ENCODE measurements around the gene KLHL17.
"Not testable (repeated sequence)": the region's sequence is repeated elsewhere in the genome, so short reads cannot be mapped to it uniquely, and the experiment has no call there.

Gene KLHL17

GRCh38 chr1:943545-944340 lies 16.6 kb upstream of the KLHL17 start:
- Histone ChIP-seq H3K9ac (ENCODE audit: low read length in 2 of 2) (no peak overlapping the region), H3K36me3 (ENCODE audit: control insufficient read depth in 2 of 2, insufficient read depth in 2 of 2, low read length in 2 of 2) (peaks cover 11 to 12% of the 10 kb centered on the region in 2 donors), H3K4me3 (ENCODE audit: low read length in 2 of 2) (peak overlapping the region in 1 of 2 donors; percentile 8), H3K27ac (ENCODE audit: low read length) (no peak overlapping the region), H3K9me3 (ENCODE audit: control insufficient read depth in 2 of 2, low read length in 2 of 2) (no peaks in the 10 kb centered on the region), H3K4me1 (ENCODE audit: control insufficient read depth, insufficient read depth, low read length) (peaks cover 44% of the 10 kb centered on the region), H3K27me3 (ENCODE audit: control insufficient read depth in 1 of 2, insufficient read depth in 2 of 2, low read length in 2 of 2) (peaks cover 20 to 44% of the 10 kb centered on the region in 2 donors)

- no peaks in the 10 kb centered on the region for H3K9me3 ChIP-seq (ENCODE audit: control insufficient read depth in 2 of 2, low read length in 2 of 2)
- peaks cover 17 to 18% of the 10 kb centered on the region in 2 donors for H3K36me3 ChIP-seq (ENCODE audit: control insufficient read depth in 2 of 2, insufficient read depth in 2 of 2, low read length in 2 of 2)
- H3K4me3 ChIP-seq (ENCODE audit: low read length in 2 of 2) = no peak overlapping the region
- no peak overlapping the region for H3K27ac ChIP-seq (ENCODE audit: low read length)
- peaks cover 15 to 35% of the 10 kb centered on the region in 2 donors for H3K27me3 ChIP-seq (ENCODE audit: control insufficient read depth in 1 of 2, insufficient read depth in 2 of 2, low read length in 2 of 2)
- H3K9ac ChIP-seq (ENCODE audit: low read length in 2 of 2) = no peak overlapping the region
- H3K4me1 ChIP-seq (ENCODE audit: control insufficient read depth, insufficient read depth, low read length) = peaks cover 39% of the 10 kb centered on the region
These were observed 15.8 kb upstream of the KLHL17 start for GRCh38 chr1:944341-945325.

GRCh38 chr1:945688-946556 lies 14.5 kb upstream of the KLHL17 start:
- no peak overlapping the region for H3K4me3 ChIP-seq (ENCODE audit: low read length in 2 of 2)
- H3K4me1 ChIP-seq (ENCODE audit: control insufficient read depth, insufficient read depth, low read length) = peaks cover 26% of the 10 kb centered on the region
- no peak overlapping the region for H3K9ac ChIP-seq (ENCODE audit: low read length in 2 of 2)
- H3K27me3 ChIP-seq (ENCODE audit: control insufficient read depth in 1 of 2, insufficient read depth in 2 of 2, low read length in 2 of 2) = peaks cover 8 to 25% of the 10 kb centered on the region in 2 donors
- no peaks in the 10 kb centered on the region for H3K9me3 ChIP-seq (ENCODE audit: control insufficient read depth in 2 of 2, low read length in 2 of 2)
- H3K27ac ChIP-seq (ENCODE audit: low read length) = no peak overlapping the region
- peaks cover 28 to 29% of the 10 kb centered on the region in 2 donors for H3K36me3 ChIP-seq (ENCODE audit: control insufficient read depth in 2 of 2, insufficient read depth in 2 of 2, low read length in 2 of 2)

DNA sequence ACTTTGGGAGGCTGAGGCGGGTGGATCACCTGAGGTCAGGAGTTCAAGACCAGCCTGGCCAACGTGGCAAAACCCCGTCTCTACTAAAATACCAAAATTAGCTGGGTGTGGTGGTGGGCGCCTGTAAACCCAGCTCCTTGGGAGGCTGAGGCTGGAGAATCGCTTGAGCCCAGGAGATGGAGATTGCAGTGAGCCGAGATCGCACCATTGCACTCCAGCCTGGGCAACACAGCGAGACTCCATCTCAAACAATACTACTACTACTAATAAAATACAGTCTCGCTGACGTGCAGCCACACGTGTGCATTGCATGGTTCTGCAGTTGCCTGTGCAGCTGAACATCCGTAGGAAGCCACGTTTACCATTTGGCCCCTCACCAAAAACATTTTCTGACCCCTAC lies 13.6 kb upstream of the KLHL17 start:
- Histone ChIP-seq H3K4me1 (ENCODE audit: control insufficient read depth, insufficient read depth, low read length) (peaks cover 20% of the 10 kb centered on the region), H3K36me3 (ENCODE audit: control insufficient read depth in 2 of 2, insufficient read depth in 2 of 2, low read length in 2 of 2) (peaks cover 33 to 37% of the 10 kb centered on the region in 2 donors), H3K27me3 (ENCODE audit: control insufficient read depth in 1 of 2, insufficient read depth in 2 of 2, low read length in 2 of 2) (peaks cover 6 to 16% of the 10 kb centered on the region in 2 donors)
- not testable (repeated sequence) for H3K9me3 ChIP-seq (ENCODE audit: control insufficient read depth in 2 of 2, low read length in 2 of 2); H3K4me3 ChIP-seq (ENCODE audit: low read length in 2 of 2); H3K9ac ChIP-seq (ENCODE audit: low read length in 2 of 2); H3K27ac ChIP-seq (ENCODE audit: low read length)

DNA sequence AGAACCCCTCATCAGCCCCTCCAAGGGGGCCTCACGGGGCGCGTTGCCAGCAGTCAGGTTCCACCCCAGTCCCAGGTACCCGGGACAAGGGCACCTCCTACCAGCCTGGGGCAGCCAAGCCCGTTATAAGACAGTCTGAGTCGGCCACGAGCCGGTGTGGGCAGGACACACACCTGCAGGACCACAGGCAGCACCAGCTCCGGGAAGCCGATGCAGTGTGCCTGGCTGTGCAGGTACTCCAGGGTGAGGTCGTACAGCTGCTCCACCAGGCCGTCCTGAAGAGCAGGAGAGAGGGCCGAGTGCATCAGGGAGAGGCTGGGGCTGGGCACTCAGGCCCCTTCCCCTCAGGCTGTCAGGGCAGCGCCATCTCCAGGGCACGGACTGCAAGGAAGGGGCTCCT lies 12.4 kb upstream of the KLHL17 start:
- H3K9me3 ChIP-seq (ENCODE audit: control insufficient read depth in 2 of 2, low read length in 2 of 2) = no peaks in the 10 kb centered on the region
- H3K9ac ChIP-seq (ENCODE audit: low read length in 2 of 2) = no peak overlapping the region
- H3K27me3 ChIP-seq (ENCODE audit: control insufficient read depth in 1 of 2, insufficient read depth in 2 of 2, low read length in 2 of 2) = peaks cover 2 to 5% of the 10 kb centered on the region in 2 donors
- no peak overlapping the region for H3K4me3 ChIP-seq (ENCODE audit: low read length in 2 of 2)
- peaks cover 39 to 43% of the 10 kb centered on the region in 2 donors for H3K36me3 ChIP-seq (ENCODE audit: control insufficient read depth in 2 of 2, insufficient read depth in 2 of 2, low read length in 2 of 2)
- no peak overlapping the region for H3K27ac ChIP-seq (ENCODE audit: low read length)
- H3K4me1 ChIP-seq (ENCODE audit: control insufficient read depth, insufficient read depth, low read length) = peaks cover 11% of the 10 kb centered on the region

DNA sequence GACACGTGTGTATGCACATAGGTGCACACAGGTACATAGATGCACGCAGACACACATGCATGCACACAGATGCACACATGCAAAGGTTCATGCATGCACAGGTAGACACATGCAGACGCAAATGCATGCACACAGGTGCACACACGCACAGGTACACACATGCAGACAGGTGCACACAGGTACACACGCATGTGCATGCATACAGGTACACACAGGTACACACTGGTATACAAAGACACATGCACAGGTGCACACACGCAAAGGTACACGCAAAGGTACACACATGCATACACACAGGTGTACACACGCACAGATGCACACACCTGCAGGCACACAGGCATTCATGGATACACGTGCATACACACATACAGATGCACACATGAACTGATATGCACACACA lies 10.1 kb upstream of the KLHL17 start:
- Histone ChIP-seq H3K4me3 (ENCODE audit: low read length in 2 of 2) (no peak overlapping the region), H3K4me1 (ENCODE audit: control insufficient read depth, insufficient read depth, low read length) (peaks cover 4% of the 10 kb centered on the region), H3K27ac (ENCODE audit: low read length) (no peak overlapping the region), H3K36me3 (ENCODE audit: control insufficient read depth in 2 of 2, insufficient read depth in 2 of 2, low read length in 2 of 2) (peaks cover 53 to 61% of the 10 kb centered on the region in 2 donors), H3K9me3 (ENCODE audit: control insufficient read depth in 2 of 2, low read length in 2 of 2) (no peaks in the 10 kb centered on the region), H3K27me3 (ENCODE audit: control insufficient read depth in 1 of 2, insufficient read depth in 2 of 2, low read length in 2 of 2) (no peaks in the 10 kb centered on the region), H3K9ac (ENCODE audit: low read length in 2 of 2) (no peak overlapping the region)

GRCh38 chr1:950881-951280 lies 9.5 kb upstream of the KLHL17 start:
- H3K9me3 ChIP-seq (ENCODE audit: control insufficient read depth in 2 of 2, low read length in 2 of 2) = no peaks in the 10 kb centered on the region
- H3K9ac ChIP-seq (ENCODE audit: low read length in 2 of 2) = no peak overlapping the region
- peaks cover 4% of the 10 kb centered on the region for H3K4me1 ChIP-seq (ENCODE audit: control insufficient read depth, insufficient read depth, low read length)
- H3K27ac ChIP-seq (ENCODE audit: low read length) = no peak overlapping the region
- H3K27me3 ChIP-seq (ENCODE audit: control insufficient read depth in 1 of 2, insufficient read depth in 2 of 2, low read length in 2 of 2) = no peaks in the 10 kb centered on the region
- H3K4me3 ChIP-seq (ENCODE audit: low read length in 2 of 2) = no peak overlapping the region
- peaks cover 59 to 66% of the 10 kb centered on the region in 2 donors for H3K36me3 ChIP-seq (ENCODE audit: control insufficient read depth in 2 of 2, insufficient read depth in 2 of 2, low read length in 2 of 2)

GRCh38 chr1:951364-951763 lies 9.0 kb upstream of the KLHL17 start:
- no peaks in the 10 kb centered on the region for H3K27me3 ChIP-seq (ENCODE audit: control insufficient read depth in 1 of 2, insufficient read depth in 2 of 2, low read length in 2 of 2)
- no peak overlapping the region for H3K9ac ChIP-seq (ENCODE audit: low read length in 2 of 2)
- no peak overlapping the region for H3K4me3 ChIP-seq (ENCODE audit: low read length in 2 of 2)
- H3K9me3 ChIP-seq (ENCODE audit: control insufficient read depth in 2 of 2, low read length in 2 of 2) = no peaks in the 10 kb centered on the region
- H3K36me3 ChIP-seq (ENCODE audit: control insufficient read depth in 2 of 2, insufficient read depth in 2 of 2, low read length in 2 of 2) = peaks cover 60 to 70% of the 10 kb centered on the region in 2 donors
- peaks cover 4% of the 10 kb centered on the region for H3K4me1 ChIP-seq (ENCODE audit: control insufficient read depth, insufficient read depth, low read length)
- no peak overlapping the region for H3K27ac ChIP-seq (ENCODE audit: low read length)

DNA sequence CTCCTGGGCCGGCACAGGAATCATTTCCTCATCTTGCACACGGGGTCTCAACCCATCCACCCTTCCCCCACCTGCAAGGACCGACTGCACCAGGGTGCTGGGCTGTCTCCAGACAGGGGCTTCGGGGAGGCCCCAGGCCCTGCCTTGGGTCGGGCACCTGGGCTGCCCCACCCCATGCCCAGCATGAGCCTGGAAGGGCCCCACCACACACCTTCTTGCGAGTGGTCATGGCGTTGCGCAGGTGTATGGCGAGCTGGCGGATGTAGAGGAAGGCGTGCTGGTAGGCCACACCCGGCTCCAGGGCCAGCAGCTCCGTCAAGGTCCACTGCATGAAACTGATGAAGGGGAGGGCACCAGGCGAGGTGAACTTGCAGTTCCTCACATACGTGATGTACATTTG lies 8.2 kb upstream of the KLHL17 start:
- Histone ChIP-seq H3K9ac (ENCODE audit: low read length in 2 of 2) (no peak overlapping the region), H3K9me3 (ENCODE audit: control insufficient read depth in 2 of 2, low read length in 2 of 2) (no peaks in the 10 kb centered on the region), H3K4me1 (ENCODE audit: control insufficient read depth, insufficient read depth, low read length) (peaks cover 8% of the 10 kb centered on the region), H3K4me3 (ENCODE audit: low read length in 2 of 2) (no peak overlapping the region), H3K36me3 (ENCODE audit: control insufficient read depth in 2 of 2, insufficient read depth in 2 of 2, low read length in 2 of 2) (peaks cover 58 to 72% of the 10 kb centered on the region in 2 donors), H3K27ac (ENCODE audit: low read length) (no peak overlapping the region), H3K27me3 (ENCODE audit: control insufficient read depth in 1 of 2, insufficient read depth in 2 of 2, low read length in 2 of 2) (no peaks in the 10 kb centered on the region)

- Histone ChIP-seq H3K9me3 (ENCODE audit: control insufficient read depth in 2 of 2, low read length in 2 of 2) (no peaks in the 10 kb centered on the region), H3K4me1 (ENCODE audit: control insufficient read depth, insufficient read depth, low read length) (peaks cover 12% of the 10 kb centered on the region), H3K27me3 (ENCODE audit: control insufficient read depth in 1 of 2, insufficient read depth in 2 of 2, low read length in 2 of 2) (no peaks in the 10 kb centered on the region), H3K36me3 (ENCODE audit: control insufficient read depth in 2 of 2, insufficient read depth in 2 of 2, low read length in 2 of 2) (peaks cover 56 to 68% of the 10 kb centered on the region in 2 donors), H3K9ac (ENCODE audit: low read length in 2 of 2) (no peak overlapping the region), H3K27ac (ENCODE audit: low read length) (no peak overlapping the region), H3K4me3 (ENCODE audit: low read length in 2 of 2) (no peak overlapping the region)
These were observed 7.8 kb upstream of the KLHL17 start for GRCh38 chr1:952603-953002.
